ENCODE results near the gene HIPK1. TPM values are rescaled to one million over a fixed set of nuclear protein-coding genes. Genes with fewer than 3 reads are reported as not detected.

HIPK1 gene
- 27.3 TPM for polyA plus RNA-seq (ENCODE audit: insufficient read length)

- peak; percentile 95 for DNase-seq
Measured at GRCh38 chr1:113928941-113929749, at the start of gene HIPK1. Gene HIPK1 (plus strand): TSS chr1:113929324.

GRCh38 chr1:113879739-113880038 lies 49.4 kb upstream of the HIPK1 start:
- no peak for DNase-seq

- DNase-seq = no peak
Measured at GRCh38 chr1:113881661-113882060, 47.5 kb upstream of the HIPK1 start.

- no peak for DNase-seq
Measured at GRCh38 chr1:113886417-113887401, 42.4 kb upstream of the HIPK1 start.

GRCh38 chr1:113887402-113888175 lies 41.5 kb upstream of the HIPK1 start, which contains the start of gene BCL2L15:
Gene BCL2L15 (minus strand): TSS chr1:113887581. CDS start chr1:113887375, 206 bp downstream.
- DNase-seq = no peak

- DNase-seq = no peak
Measured at GRCh38 chr1:113890816-113891215, 38.3 kb upstream of the HIPK1 start.

- no peak for DNase-seq
Measured at GRCh38 chr1:113891631-113892220, 37.4 kb upstream of the HIPK1 start.

- DNase-seq = no peak
Measured at GRCh38 chr1:113893267-113893666, 35.9 kb upstream of the HIPK1 start.

GRCh38 chr1:113895098-113895497 lies 34.0 kb upstream of the HIPK1 start:
- no peak for DNase-seq

- no peak for DNase-seq
Measured at GRCh38 chr1:113895961-113896360, 33.2 kb upstream of the HIPK1 start.

- DNase-seq = no peak
Measured at GRCh38 chr1:113898241-113898814, 30.8 kb upstream of the HIPK1 start.

- DNase-seq = no peak
Measured at GRCh38 chr1:113899111-113899510, 30.0 kb upstream of the HIPK1 start.

GRCh38 chr1:113901191-113901590 lies 27.9 kb upstream of the HIPK1 start:
- DNase-seq = no peak

- no peak for DNase-seq
Measured at GRCh38 chr1:113903501-113904292, 25.4 kb upstream of the HIPK1 start.

GRCh38 chr1:113904293-113904673 lies 24.8 kb upstream of the HIPK1 start:
- DNase-seq = no peak

- peak; percentile 100 for DNase-seq
Measured at GRCh38 chr1:113904674-113905434, 24.3 kb upstream of the HIPK1 start, which contains the start of the genes AP4B1 and DCLRE1B. Gene AP4B1 (minus strand): TSS chr1:113904799. CDS start chr1:113904717, 82 bp downstream. Gene DCLRE1B (plus strand): TSS chr1:113905326. CDS start chr1:113905587, 261 bp downstream.

- no peak for DNase-seq
Measured at GRCh38 chr1:113905435-113905861, 23.7 kb upstream of the HIPK1 start.

GRCh38 chr1:113912594-113913311 lies 16.4 kb upstream of the HIPK1 start:
- DNase-seq = peak; percentile 38

- no peak for DNase-seq
Measured at GRCh38 chr1:113913312-113913668, 15.8 kb upstream of the HIPK1 start.
